HG02840 (cell line): ENCODE results near the gene ATP6V1C2.
"Not testable (repeated sequence)": the region's sequence is repeated elsewhere in the genome, so short reads cannot be mapped to it uniquely, and the experiment has no call there.

Source experiments
- ATAC-seq: cut with Tn5 transposase; IDR thresholded peaks from one replicate; pipeline ENCODE4 v1.9.1; 2021; ENCODE audit warnings: mild to moderate bottlenecking, moderate library complexity, moderate number of reproducible peaks; ENCODE audit not compliant: unreplicated experiment, low FRiP score

ATP6V1C2 gene

DNA sequence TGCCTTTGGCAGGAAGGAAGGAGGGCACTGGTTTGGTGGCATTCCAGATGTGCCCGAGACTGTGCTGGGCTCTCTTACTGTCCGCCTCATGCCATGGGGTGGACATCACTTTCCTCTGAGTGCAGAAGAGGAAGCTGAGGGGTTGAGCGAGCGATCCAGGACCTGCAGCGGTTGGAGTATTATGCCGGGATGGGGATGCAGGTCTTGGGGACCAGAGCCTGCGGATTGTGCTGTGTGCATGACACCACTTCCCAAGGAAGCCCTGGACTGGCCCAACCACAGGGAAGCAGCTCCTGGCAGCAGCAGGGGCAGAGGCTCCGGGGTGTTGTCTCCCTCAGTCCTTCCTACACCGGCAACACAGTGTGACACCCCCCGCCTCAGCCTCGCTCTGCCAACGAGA is 44.5 kb downstream of the ATP6V1C2 start:
- ATAC-seq = no peak

DNA sequence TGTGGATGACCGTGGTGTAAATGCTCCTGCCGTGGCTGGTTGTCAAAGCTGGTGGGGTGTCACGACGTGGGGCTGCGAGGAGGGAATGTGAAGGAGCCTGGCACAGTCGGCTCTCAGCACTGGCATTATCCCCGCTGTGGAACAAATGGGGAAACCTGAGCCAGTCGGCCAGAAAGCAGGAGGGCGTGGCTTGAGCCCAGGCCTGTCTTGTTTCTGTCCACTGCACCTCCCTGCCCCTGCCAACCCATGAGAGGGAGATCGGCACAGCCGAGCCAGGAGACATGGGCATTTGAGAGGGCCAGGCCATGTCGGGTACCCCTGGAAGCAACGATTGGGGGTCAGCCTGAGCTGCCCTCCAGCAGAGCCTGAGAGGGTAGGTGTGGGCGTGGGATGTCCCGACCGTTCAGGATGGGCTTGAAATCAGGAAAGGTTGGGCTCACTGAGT is 46.7 kb downstream of the ATP6V1C2 start:
- no peak for ATAC-seq

- ATAC-seq = no peak
Measured at GRCh38 chr2:10770956-10771750, 49.7 kb downstream of the ATP6V1C2 start.

DNA sequence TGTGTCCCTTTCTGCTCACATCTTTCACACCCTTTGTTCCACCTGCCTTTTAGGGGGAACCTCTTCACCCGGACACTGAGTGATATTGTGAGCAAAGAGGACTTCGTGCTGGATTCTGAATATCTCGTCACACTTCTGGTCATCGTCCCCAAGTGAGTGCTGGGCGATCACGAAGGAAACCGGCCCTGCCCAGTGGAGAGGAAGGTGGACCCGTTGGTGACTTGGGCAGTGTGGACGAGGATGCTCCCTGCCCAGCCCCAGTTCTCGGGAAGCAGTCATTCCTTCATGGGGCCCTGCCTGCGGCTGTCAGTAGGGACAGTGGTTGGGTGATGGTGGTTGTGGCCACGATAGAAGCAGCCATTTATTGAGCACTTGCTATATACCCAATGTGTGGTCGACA is 50.4 kb downstream of the ATP6V1C2 start:
- ATAC-seq = no peak

GRCh38 chr2:10772201-10772867 is 50.9 kb downstream of the ATP6V1C2 start:
- no peak for ATAC-seq

- no peak for ATAC-seq
Measured at GRCh38 chr2:10772868-10773215, 51.4 kb downstream of the ATP6V1C2 start.

DNA sequence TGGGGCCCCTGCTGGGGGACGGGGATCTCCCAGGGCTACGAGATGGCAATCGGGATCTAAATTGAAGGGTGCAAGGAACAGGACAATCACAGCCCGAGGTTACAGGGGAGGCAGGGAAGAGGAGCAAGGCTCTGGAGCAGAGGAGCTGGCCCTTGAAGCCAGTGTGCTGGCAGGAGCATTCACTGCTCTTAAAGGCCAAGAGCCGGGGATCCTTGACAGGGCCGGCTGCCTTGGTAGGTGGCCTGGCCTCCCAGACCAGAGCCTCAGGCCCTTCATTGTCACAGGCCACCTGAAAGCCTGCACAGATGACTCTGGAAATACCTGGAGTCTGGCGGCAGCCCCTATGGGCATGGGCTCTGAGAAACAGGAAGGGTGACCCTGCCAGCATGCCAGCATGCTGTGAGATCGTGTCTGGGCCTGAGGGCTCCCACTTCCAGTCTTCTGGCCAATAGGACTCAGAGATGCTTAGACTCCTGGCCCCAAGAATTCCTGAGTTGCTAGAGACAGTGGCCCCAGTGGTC is 52.5 kb downstream of the ATP6V1C2 start:
- ATAC-seq = no peak

- no peak for ATAC-seq
Measured at GRCh38 chr2:10774394-10774793, 53.0 kb downstream of the ATP6V1C2 start.

- no peak for ATAC-seq
Measured at GRCh38 chr2:10775021-10775780, 53.8 kb downstream of the ATP6V1C2 start.

- no peak for ATAC-seq
Measured at GRCh38 chr2:10775831-10776230, 54.4 kb downstream of the ATP6V1C2 start.

DNA sequence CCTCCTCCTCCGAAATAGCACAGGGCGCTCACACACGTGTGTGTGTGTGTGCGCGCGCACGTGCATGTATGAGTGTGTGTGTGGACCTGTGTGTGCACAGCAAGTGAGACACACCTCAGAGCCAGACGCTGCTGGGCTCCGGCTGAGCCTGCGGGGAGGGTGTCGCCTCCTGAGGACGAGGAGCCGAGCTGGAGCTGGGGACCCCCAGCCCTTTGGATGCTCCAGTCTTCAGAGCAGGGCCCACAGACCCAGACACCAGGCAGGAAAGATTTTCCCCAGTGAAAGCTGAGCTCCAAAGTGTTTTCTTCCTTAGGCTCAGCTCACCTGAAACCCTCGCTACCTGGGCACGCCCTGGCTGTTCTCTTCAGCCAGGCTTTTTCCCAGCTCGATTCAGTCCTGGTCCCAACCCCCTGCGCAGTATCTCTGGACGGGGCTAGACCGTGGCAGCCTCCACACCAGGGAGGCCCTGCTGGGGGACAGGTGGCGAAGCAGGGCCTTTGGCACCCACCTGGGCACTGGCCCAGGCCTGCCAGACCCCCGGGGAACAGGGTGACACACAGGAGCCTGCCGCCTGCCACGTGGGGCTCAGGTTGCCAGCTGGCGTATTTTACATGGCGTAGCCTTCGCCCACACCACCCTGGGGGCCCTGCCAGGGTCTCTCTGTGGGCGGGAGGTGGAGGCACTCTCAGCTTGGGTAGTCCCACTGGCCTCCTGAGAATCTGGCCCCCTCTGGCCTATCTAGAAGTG is 55.0 kb downstream of the ATP6V1C2 start:
- no peak for ATAC-seq

GRCh38 chr2:10777111-10777841 is 55.8 kb downstream of the ATP6V1C2 start:
- no peak for ATAC-seq

GRCh38 chr2:10777842-10778723 is 56.7 kb downstream of the ATP6V1C2 start:
- ATAC-seq = no peak

- no peak for ATAC-seq
Measured at GRCh38 chr2:10778724-10779115, 57.3 kb downstream of the ATP6V1C2 start.

DNA sequence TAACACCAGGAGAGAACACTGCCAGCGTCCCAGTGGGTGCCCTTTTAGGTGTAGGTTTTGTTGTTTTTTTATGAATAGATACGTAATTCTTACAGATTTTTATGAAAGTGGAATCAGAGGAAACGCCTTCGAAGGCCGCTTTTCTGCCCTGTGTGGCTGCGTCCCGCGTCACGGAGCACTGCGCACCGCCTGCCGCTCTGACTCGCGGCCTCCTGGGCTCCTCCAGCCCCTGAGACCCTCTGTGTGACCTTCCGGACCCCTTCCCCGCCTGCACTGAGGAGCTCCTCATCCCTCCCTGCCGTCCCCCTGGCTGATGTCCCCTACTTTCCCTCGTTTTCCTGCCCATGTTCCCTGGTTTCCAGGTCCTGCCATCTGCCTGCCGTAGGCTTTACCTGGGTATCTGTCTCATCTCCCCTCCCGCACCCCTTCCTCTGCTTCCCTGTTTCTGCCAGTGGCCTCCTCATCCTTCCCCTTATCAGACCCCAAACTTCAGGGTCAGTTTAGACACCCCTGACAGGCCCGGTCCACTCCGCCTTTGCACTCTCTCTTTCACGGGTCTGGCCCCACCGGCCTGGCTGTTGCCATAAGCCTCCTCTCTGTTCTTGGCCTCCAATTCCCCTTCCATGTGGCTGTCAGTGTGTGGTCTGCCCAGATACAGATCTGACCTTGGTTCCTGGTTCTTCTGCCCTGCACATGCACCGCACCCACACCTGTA is 58.5 kb downstream of the ATP6V1C2 start:
- ATAC-seq = no peak

GRCh38 chr2:10780491-10780820 is 59.0 kb downstream of the ATP6V1C2 start:
- no peak for ATAC-seq

DNA sequence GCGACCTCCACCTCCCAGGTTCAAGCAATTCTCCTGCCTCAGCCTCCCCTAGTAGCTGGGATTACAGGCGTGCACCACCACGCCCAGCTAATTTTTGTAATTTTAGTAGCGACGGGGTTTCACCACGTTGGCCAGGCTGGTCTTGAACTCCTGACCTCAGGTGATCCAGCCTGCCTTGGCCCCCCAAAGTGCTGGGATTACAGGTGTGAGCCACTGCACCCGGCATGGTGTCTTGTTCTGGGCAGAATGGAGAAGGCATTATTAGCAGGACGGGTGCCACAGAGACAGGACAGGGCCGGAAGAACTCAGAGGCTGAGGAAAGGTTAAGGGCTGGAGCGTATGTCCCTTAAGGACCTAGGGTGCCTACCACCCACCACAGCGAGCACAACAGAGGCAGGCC is 59.4 kb downstream of the ATP6V1C2 start:
- ATAC-seq = not testable (repeated sequence)

- ATAC-seq = no peak
Measured at GRCh38 chr2:10781746-10782145, 60.3 kb downstream of the ATP6V1C2 start.
